ENCODE results near the gene WDR74. TPM values are rescaled to one million over a fixed set of nuclear protein-coding genes. Genes with fewer than 3 reads are reported as not detected.

The WDR74 gene
- total and polyA plus RNA-seq, 2 of the 13 experiments (the other 11 are each of a cell fraction or from before 2014, with no cell fraction given): 77.0 to 83.3 TPM

DNA sequence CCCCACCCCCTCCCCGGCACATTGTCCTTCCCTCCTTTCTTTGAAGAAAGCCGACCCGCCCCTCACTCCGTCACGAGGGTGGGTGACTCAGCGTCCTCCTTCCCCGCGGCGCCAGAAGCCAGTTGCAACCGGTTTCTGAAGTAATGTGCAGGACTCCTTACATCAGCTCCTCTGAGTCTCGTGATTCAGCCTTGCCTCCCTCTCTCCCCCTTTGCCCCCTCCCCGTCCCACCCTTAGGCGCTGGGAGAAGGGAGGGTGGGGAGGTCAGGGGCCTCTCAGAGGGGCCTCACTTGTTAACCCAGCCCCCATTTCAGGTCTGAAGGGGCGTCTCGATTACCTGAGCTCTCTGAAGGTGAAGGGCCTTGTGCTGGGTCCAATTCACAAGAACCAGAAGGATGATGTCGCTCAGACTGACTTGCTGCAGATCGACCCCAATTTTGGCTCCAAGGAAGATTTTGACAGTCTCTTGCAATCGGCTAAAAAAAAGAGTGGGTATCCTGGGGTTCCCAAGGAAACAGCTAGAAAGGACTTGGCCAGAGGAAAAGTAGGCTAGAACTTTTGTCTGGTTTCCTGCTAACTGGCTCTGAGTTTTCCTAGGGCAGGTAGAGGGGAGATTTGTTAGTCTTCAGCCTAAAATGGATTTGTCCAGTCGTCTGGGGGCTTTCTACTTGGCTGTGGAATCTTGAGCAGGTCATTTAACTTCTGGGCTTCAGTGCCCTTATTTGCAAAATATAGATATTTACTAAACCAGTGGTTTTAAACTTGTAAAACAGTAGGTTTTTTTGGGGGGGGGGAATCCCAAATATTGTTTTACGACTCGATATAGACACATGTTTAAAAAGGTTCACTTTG, 42.4 kb upstream of the WDR74 start (continued):
- TF ChIP-seq DMAP1 (CRISPR knock-in tag; IDR thresholded peaks at IDR 0.05): peak; percentile 49; the same call in 1 of the 2 replicates
- no peak for TF ChIP-seq HCFC1 (IDR thresholded peaks at IDR 0.05; ENCODE audit: low read depth, low read length)
- TF ChIP-seq ZC3H4 (CRISPR knock-in tag; IDR thresholded peaks at IDR 0.05; ENCODE audit: borderline replicate concordance): no peak
- TF ChIP-seq TCF7L2 (IDR thresholded peaks at IDR 0.05; ENCODE audit: low read depth, low read length): no peak
- no peak for TF ChIP-seq ZNF780A (CRISPR knock-in tag; IDR thresholded peaks at IDR 0.05)
- no peak for TF ChIP-seq PHF8 (CRISPR knock-in tag; IDR thresholded peaks at IDR 0.05)
- TF ChIP-seq ZNF432 (CRISPR knock-in tag; IDR thresholded peaks at IDR 0.05; ENCODE audit: borderline replicate concordance): no peak
- no peak for TF ChIP-seq EHMT2 (IDR thresholded peaks at IDR 0.05; ENCODE audit: borderline replicate concordance, low read depth, low read length)
- TF ChIP-seq ZNF670 (CRISPR knock-in tag; IDR thresholded peaks at IDR 0.05; ENCODE audit: borderline replicate concordance): no peak
- TF ChIP-seq RNF2 (conservative IDR thresholded peaks at IDR 0.05; ENCODE audit: low read depth): no peak
- TF ChIP-seq, protein P1, sequence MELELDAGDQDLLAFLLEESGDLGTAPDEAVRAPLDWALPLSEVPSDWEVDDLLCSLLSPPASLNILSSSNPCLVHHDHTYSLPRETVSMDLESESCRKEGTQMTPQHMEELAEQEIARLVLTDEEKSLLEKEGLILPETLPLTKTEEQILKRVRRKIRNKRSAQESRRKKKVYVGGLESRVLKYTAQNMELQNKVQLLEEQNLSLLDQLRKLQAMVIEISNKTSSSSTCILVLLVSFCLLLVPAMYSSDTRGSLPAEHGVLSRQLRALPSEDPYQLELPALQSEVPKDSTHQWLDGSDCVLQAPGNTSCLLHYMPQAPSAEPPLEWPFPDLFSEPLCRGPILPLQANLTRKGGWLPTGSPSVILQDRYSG (CRISPR knock-in tag; IDR thresholded peaks at IDR 0.05): no peak
- TF ChIP-seq SOX6 (IDR thresholded peaks at IDR 0.05): no peak
- no peak; the same call in 1 of the 2 replicates for TF ChIP-seq SOX6 (CRISPR knock-in tag; IDR thresholded peaks at IDR 0.05)
- TF ChIP-seq BHLHE40 (IDR thresholded peaks at IDR 0.05; ENCODE audit: low read length): peak; percentile 81
- peak; percentile 44 for TF ChIP-seq MAZ (IDR thresholded peaks at IDR 0.05; ENCODE audit: borderline replicate concordance, low read depth, low read length)
- no peak for TF ChIP-seq MAZ (CRISPR knock-in tag; IDR thresholded peaks at IDR 0.05; ENCODE audit: low read depth)
- no peak for TF ChIP-seq PTBP1 (IDR thresholded peaks at IDR 0.05; ENCODE audit: low read depth, low read length, poor library complexity, severe bottlenecking)
- TF ChIP-seq CBX2 (IDR thresholded peaks at IDR 0.05; ENCODE audit: low read depth, low read length): no peak
- no peak for TF ChIP-seq CBX2 (CRISPR knock-in tag; IDR thresholded peaks at IDR 0.05; ENCODE audit: low read depth)
- no peak; the same call in 1 of the 2 replicates for TF ChIP-seq ZFY (CRISPR knock-in tag; IDR thresholded peaks at IDR 0.05)
- peak; percentile 36; the same call in 1 of the 2 replicates for TF ChIP-seq KAT8 (CRISPR knock-in tag; IDR thresholded peaks at IDR 0.05)
- no peak for TF ChIP-seq SMAD1 (CRISPR knock-in tag; IDR thresholded peaks at IDR 0.05; ENCODE audit: borderline replicate concordance, low read depth)
- TF ChIP-seq, protein P2, sequence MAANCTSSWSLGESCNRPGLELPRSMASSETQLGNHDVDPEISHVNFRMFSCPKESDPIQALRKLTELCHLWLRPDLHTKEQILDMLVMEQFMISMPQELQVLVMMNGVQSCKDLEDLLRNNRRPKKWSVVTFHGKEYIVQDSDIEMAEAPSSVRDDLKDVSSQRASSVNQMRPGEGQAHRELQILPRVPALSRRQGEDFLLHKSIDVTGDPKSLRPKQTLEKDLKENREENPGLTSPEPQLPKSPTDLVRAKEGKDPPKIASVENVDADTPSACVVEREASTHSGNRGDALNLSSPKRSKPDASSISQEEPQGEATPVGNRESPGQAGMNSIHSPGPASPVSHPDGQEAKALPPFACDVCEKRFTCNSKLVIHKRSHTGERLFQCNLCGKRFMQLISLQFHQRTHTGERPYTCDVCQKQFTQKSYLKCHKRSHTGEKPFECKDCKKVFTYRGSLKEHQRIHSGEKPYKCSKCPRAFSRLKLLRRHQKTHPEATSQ (CRISPR knock-in tag; IDR thresholded peaks at IDR 0.05; ENCODE audit: borderline replicate concordance): no peak
- TF ChIP-seq FOSL2 (CRISPR knock-in tag; IDR thresholded peaks at IDR 0.05): peak; percentile 95
- TF ChIP-seq SNRNP70 (IDR thresholded peaks at IDR 0.05; ENCODE audit: low read depth, low read length): no peak
- TF ChIP-seq PCBP2 (optimal IDR thresholded peaks at IDR 0.05; ENCODE audit: low read depth, low read length, poor library complexity, severe bottlenecking): no peak

Measured in HepG2 (cell line).